Calu3 (cell line): ENCODE measurements around the gene SCLT1. TPM values are rescaled to one million over a fixed set of nuclear protein-coding genes. Genes with fewer than 3 reads are reported as not detected.

Experiments
- BruUV-seq: library from RNA; stranded (reverse); fragments of 400-500 nt; replicated peaks from 2 replicates; lab custom pipeline; 2021; lab: Mats Ljungman, UMichigan
- CTCF ChIA-PET: fragments of 300-600 bp; sonication (Branson Sonifier 250); formaldehyde crosslinking; loops from one replicate; lab custom pipeline; 2022; ENCODE audit warnings: antibody characterized with exemption; lab: Charles Lee
- DNase-seq: peaks from one replicate; pipeline ENCODE4 v3.0.0; 2022
- H3K27ac Mint-ChIP-seq: one replicate; pipeline ENCODE4 v1.8.0; 2022; ENCODE audit warnings: mixed read lengths; ENCODE audit not compliant: unreplicated experiment
- H3K27me3 Mint-ChIP-seq: one replicate; pipeline ENCODE4 v1.8.0; 2022; ENCODE audit warnings: mixed read lengths; ENCODE audit not compliant: unreplicated experiment
- H3K36me3 Mint-ChIP-seq: one replicate; pipeline ENCODE4 v1.8.0; 2022; ENCODE audit warnings: mild to moderate bottlenecking, moderate library complexity, mixed read lengths; ENCODE audit not compliant: insufficient read depth, unreplicated experiment
- H3K4me1 Mint-ChIP-seq: one replicate; pipeline ENCODE4 v1.8.0; 2022; ENCODE audit warnings: mild to moderate bottlenecking, low read depth, mixed read lengths; ENCODE audit not compliant: unreplicated experiment
- H3K4me3 Mint-ChIP-seq: one replicate; pipeline ENCODE4 v1.8.0; 2022; ENCODE audit warnings: mild to moderate bottlenecking, low read depth, moderate library complexity, mixed read lengths; ENCODE audit not compliant: unreplicated experiment
- H3K9me3 Mint-ChIP-seq: one replicate; pipeline ENCODE4 v1.8.0; 2022; ENCODE audit warnings: low read depth, mixed read lengths; ENCODE audit not compliant: unreplicated experiment
- intact Hi-C: fragments of 100-400 bp; cut with micrococcal nuclease; formaldehyde crosslinking; loops from one replicate; pipeline ENCODE4 v1.10.0; 2022; ENCODE audit not compliant: unreplicated experiment
- total RNA-seq: library from RNA; stranded (reverse); gene quantifications from 2 replicates; pipeline ENCODE4 v1.2.3, GENCODE V29; 2022
- TF ChIP-seq, protein P1 (sequence below): fragments of 200-600 bp; IDR thresholded peaks from one replicate; pipeline ENCODE4 v1.8.0; 2022; ENCODE audit warnings: antibody characterized with exemption; ENCODE audit not compliant: unreplicated experiment

The SCLT1 gene
- total RNA-seq, 1 experiment from 2014 or later, result 21.4 TPM

GRCh38 chr4:128915544-128915943 lies 177.8 kb downstream of the SCLT1 start:
- no TSS peak for BruUV-seq
- Mint-ChIP-seq H3K27me3 (no peaks in the 10 kb centered on the region), H3K9me3 (no peaks in the 10 kb centered on the region), H3K27ac (no peak overlapping the region), H3K4me3 (no peak overlapping the region), H3K4me1 (no peaks in the 10 kb centered on the region), H3K36me3 (no peaks in the 10 kb centered on the region)
- no peak for DNase-seq
- CTCF ChIA-PET, result no interaction called here
- intact Hi-C loops, result no loop called here
- TF ChIP-seq, protein P1, sequence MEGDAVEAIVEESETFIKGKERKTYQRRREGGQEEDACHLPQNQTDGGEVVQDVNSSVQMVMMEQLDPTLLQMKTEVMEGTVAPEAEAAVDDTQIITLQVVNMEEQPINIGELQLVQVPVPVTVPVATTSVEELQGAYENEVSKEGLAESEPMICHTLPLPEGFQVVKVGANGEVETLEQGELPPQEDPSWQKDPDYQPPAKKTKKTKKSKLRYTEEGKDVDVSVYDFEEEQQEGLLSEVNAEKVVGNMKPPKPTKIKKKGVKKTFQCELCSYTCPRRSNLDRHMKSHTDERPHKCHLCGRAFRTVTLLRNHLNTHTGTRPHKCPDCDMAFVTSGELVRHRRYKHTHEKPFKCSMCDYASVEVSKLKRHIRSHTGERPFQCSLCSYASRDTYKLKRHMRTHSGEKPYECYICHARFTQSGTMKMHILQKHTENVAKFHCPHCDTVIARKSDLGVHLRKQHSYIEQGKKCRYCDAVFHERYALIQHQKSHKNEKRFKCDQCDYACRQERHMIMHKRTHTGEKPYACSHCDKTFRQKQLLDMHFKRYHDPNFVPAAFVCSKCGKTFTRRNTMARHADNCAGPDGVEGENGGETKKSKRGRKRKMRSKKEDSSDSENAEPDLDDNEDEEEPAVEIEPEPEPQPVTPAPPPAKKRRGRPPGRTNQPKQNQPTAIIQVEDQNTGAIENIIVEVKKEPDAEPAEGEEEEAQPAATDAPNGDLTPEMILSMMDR, result no peak

DNA sequence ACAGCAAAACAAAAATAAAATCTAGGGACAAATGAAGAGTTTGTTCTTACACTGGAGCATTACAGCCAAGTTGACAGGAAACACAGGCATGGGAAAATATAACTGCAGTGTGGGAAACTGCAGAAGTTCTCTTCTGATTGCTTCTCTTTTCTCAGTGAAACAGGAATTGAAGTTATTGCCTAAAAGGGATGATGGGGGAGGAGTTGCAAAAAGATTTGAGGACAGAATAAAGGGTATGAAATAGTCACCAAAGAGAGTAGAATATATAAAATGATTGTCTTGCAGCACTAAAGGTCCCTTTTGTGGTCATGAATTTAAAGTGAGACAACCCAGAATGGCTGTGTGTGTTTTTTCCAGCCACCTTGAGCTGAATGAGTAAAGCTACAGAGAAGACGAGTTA lies 180.1 kb downstream of the SCLT1 start:
- no peaks in the 10 kb centered on the region for H3K27me3 Mint-ChIP-seq
- no peaks in the 10 kb centered on the region for H3K9me3 Mint-ChIP-seq
- DNase-seq, result no peak
- TF ChIP-seq, protein P1, result no peak
- CTCF ChIA-PET, result no interaction called here
- BruUV-seq, result no TSS peak
- no peak overlapping the region for H3K27ac Mint-ChIP-seq
- H3K4me1 Mint-ChIP-seq, result no peaks in the 10 kb centered on the region
- intact Hi-C loops, result no loop called here
- no peak overlapping the region for H3K4me3 Mint-ChIP-seq
- no peaks in the 10 kb centered on the region for H3K36me3 Mint-ChIP-seq

GRCh38 chr4:128908735-128909134 lies 184.6 kb downstream of the SCLT1 start:
- H3K27me3 Mint-ChIP-seq, result no peaks in the 10 kb centered on the region
- TF ChIP-seq, protein P1, result no peak

DNA sequence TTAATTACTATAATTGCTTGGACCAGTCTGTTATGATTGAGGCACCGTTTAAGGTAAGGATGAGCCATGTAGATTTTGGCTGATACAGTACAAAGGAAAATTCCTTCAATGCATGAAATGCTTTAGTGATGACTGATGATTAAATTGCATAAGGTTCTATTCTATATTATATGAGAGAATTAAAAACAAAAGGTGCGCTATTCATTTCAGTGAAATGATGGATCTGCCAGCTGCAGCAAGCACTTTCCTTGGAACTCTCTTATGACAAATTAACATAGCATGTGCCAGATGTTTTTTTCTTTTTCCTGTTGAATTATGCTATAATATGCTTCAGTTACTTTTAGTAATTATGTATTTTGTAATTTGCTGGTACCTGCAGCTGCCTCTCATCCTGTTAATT lies 185.4 kb downstream of the SCLT1 start:
- TF ChIP-seq, protein P1, result no peak
- no peak overlapping the region for H3K27ac Mint-ChIP-seq
- no peaks in the 10 kb centered on the region for H3K4me1 Mint-ChIP-seq
- no peak overlapping the region for H3K4me3 Mint-ChIP-seq
- no peaks in the 10 kb centered on the region for H3K9me3 Mint-ChIP-seq
- intact Hi-C loops, result no loop called here
- DNase-seq, result no peak
- no peaks in the 10 kb centered on the region for H3K36me3 Mint-ChIP-seq
- no peaks in the 10 kb centered on the region for H3K27me3 Mint-ChIP-seq
- CTCF ChIA-PET, result no interaction called here
- no TSS peak for BruUV-seq

More at GRCh38 chr4:128908735-128909134, 184.6 kb downstream of the SCLT1 start:
- H3K4me1 Mint-ChIP-seq, result no peaks in the 10 kb centered on the region
- intact Hi-C loops, result no loop called here
- no peak overlapping the region for H3K27ac Mint-ChIP-seq
- no TSS peak for BruUV-seq
- DNase-seq, result no peak
- no peaks in the 10 kb centered on the region for H3K36me3 Mint-ChIP-seq
- CTCF ChIA-PET, result no interaction called here
- no peaks in the 10 kb centered on the region for H3K9me3 Mint-ChIP-seq
- H3K4me3 Mint-ChIP-seq, result no peak overlapping the region

- Mint-ChIP-seq H3K9me3 (no peaks in the 10 kb centered on the region), H3K36me3 (no peaks in the 10 kb centered on the region), H3K27me3 (no peaks in the 10 kb centered on the region), H3K27ac (no peak overlapping the region), H3K4me1 (no peaks in the 10 kb centered on the region), H3K4me3 (no peak overlapping the region)
- CTCF ChIA-PET, result no interaction called here
- TF ChIP-seq, protein P1, result no peak
- intact Hi-C loops, result no loop called here
- no TSS peak for BruUV-seq
- DNase-seq, result no peak
These were observed 186.8 kb downstream of the SCLT1 start for GRCh38 chr4:128906581-128906980.
